NCI-H2227 (cell line): ENCODE results near the gene HIBADH.

Source experiments
- DNase-seq: peaks from one replicate; lab custom pipeline; 2025; ENCODE audit not compliant: unreplicated experiment; lab: John Stamatoyannopoulos, UW

The HIBADH gene

DNA sequence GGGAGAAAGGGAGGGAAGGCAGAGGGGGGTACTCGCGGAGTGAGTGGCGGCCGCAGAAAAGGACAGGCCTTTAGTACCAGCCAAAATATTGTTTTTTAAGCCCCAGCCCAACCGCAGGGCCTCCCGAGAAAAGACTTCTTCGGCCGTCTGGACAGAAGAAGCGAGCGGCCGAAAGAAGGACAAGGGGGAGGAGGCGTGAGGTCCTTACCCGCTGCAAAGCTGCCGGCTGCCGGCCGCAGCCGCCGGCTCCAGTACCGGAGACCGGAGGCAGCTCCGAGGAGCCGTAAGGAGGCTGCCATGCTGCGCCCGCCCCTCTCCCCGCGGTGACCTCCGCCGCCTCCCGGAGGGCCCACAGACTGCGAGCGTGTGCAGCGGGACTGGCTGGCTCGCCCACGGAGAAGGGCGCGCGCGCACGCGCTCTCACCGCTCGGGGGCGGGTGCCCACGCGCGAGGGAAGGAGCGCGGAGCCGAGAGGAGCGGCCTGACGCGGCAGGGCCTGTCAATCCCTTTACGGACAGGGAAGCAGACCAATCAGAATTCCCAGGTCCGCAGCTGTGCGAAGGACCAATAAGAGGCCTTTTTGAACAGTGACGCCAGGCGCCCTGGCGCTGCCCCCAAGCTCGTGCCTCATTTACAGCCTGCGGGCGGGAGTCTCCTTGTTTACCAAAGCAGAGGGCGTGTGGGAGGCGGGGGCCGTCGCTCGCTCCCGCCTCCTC, at the start of gene HIBADH:
Gene HIBADH (minus strand): TSS at position 394 of the 716 bp plus-strand sequence. CDS start 95 bp downstream, at position 299.
- DNase-seq, result peak; percentile 97

DNA sequence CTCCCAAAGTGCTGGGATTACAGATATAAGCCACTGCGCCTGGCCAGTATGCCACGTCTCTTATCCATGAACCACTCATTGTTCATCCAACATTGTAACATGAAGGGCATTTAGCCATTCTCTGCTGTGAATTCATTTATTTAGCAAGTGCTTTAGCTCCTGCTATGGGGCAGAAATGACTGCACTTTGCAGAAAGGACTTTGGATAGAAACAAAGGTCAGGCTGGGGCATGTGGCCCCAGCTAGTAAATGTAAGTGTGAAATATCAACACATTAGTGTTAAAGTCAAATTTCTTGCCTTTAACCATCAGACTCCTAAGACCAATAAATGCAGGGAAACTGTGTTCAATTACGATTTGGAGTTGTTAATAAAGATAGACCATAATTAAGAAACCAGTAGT, 49.5 kb upstream of the HIBADH start:
- no peak for DNase-seq

DNA sequence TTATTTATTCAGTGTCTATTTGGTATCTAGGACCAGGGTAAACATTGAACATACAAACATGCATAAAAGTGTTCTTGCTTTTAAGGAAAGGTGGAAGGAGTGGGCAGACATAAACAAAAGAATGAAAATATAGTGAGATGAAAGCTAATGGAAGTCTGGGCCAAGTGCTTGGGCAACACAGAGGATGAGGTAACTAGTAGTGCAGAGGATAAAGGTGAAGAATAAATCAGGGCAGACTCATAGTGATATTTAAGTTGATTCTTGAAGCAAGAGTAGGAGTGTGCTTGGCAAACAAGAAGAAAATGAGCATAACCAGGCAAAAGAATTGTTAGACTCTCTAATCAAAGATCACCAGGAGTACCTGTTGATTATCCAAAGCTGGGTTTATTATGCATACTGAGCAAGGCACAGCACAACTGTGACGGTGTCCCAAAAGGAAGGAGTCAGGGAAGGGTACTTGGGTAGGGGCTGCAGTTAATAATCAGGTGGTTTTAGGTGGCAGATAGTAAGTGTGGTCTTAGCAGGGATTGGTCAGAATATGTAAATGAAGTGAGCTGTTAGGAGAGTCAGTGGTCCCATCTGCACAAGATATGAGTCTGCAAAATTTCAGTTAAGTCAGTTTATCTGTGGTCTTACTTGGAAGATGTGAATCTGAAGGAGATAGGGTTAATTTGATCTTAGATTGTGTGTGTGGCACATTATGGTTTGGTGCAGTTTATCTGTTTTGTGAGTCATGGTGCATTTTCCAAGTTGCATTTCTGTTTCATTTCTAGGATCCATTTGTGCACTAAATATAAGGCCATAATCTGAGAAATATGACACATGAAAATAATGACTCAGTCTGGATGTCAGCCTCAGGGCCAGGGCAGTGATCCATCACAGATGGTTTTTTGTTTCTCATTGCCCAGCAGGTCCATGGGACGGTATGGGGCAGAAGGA, 46.7 kb upstream of the HIBADH start:
- no peak for DNase-seq

DNA sequence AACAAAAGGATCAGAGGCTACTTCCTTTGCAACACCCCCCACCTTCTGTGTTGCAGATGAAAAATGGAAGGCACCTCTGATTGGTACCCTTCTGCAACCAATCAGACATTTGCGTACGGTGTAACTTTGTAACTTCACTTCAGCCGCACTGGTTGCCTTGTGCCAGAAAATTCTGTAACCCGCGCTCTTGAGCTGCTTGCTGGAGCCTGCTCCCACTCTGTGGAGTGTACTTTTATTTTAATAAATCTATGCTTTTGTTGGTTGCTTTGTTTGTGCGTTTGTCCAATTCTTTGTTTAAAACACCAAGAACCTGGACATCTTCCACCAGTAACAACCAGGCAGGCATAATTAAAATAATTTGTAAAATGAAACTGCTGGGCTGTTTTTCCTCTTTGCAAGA, 45.8 kb upstream of the HIBADH start:
- no peak for DNase-seq

DNA sequence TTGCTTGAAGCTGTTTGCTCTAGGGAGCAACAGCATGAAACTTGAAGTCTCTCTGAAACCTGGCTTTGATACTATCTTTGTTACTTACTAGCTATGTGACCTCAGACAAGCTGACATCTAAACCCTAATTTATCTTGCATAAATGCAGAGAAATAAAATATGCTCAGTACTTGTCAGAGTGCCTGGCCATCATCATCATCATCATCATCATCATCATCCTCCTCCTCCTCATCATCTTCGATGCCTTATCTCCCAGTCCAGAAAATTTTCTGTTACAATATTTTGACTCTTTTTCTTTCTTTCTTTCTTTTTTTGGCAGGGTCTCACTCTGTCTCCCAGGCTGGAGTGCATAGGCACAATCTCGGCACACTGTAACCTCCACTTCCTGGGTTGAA, 42.5 kb upstream of the HIBADH start:
- DNase-seq, result no peak

DNA sequence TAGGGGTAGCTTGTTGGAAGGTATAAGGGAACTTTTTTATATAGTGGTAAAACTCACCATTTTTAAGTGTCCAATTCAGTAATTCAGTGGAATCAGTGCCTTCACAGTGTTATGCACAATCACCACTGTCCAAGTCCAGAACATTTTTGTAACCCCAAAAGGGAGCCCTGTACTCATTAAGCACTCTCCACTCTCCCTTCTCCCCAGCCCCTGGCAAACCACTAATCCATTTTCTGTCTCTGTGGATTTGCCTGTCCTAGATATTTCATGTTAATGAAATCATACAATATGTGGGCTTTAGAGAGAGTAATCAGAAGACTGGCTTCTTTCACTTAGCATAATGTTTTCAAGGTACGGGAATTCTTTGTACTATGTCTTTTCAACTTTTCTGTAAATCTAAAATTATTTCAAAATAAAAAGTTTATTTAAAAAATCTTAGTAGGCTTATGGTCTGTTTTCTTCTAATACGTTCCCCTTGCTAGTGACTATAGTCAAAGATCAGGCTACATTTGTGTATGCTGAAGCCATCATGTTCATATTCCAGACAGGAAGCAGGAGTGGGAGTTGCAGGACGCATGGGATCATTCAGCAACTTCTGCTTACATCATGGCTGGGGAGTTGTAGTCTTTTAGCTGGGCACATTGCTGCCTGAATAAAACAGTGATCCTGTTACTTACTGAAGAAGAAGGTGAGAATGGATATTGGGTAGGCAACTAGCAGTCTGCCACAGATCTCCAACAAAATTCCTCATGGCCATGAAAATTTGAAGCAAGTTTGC, 41.9 kb upstream of the HIBADH start:
- no peak for DNase-seq

DNA sequence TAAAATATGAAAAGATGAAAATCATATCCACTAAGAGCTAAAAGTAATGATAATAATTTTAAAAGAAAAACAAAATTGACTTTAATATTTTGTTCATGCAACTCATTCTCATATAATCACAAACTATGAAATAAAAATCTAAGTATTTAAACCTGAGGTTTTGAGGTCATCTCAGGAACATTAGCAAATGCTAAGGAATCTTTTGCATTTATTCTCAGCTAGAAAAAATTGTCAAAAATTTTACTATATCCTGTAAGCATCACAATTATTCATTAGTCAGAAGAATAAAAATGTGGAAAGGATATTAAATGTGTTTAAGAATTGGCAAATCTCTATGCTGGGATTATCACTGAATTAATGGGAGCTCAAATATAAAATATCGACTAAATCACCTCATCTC, 40.5 kb upstream of the HIBADH start:
- DNase-seq, result no peak

DNA sequence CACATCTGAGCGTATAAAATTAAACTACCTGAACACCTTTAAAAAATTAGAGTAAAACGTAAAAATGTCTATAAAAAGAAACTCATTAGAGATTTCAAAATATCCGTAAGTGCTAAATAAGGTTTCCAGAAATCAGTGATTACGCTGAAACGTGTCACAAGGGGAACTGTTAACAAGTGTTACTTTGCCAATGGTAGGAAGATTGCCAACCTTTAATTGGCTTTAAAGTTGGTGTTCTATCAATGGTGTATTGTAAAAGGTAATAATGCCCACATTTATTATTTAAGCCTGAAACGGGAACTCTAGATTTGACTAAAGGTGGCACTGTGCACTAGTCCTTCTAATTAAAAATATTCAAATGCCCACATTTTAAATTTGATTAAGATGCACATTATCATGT, 37.8 kb upstream of the HIBADH start:
- DNase-seq, result no peak

DNA sequence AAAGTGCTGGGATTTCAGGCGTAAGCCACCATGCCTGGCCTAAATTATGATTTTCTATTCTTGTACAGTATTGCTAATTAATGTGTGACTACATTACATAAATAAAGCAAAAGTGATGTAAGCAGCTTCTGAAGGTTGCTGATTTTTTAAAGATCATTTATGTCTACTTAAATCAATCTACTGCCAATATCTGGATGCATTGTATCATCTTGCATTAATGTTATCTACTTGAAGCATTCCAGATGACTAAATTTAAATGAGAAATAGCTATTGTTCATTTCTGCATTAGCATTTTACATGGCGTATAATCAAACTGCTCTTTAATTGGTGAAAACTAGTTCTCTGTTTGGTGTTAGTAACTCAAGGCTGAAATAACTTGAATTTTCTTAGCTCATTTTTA, 37.1 kb upstream of the HIBADH start:
- no peak for DNase-seq

DNA sequence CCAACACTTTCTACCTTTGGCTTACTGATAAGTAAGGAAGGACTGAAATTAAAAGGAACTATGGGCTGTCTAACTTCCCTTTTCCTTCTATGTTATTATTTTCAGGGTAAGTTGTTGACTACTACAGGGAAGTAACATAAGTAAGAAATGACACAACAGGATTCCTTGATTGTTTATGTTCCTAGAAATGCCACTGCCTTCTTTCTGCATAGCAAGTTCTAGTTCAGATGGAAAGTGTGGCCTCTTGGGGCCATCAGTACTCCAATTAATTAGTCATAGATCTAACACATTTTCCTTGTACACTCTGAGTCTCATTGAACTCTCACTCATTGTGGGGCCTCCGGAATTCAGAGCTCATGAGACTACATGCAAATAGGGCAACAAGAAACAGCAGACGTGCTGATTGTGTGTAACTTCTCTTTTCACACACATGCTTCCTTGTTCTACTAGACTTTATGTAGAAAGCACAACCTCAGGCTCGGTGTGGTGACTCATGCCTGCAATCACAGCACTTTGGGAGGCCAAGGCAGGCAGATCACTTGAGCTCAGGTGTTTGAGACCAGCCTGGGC, 35.3 kb upstream of the HIBADH start:
- DNase-seq, result no peak

DNA sequence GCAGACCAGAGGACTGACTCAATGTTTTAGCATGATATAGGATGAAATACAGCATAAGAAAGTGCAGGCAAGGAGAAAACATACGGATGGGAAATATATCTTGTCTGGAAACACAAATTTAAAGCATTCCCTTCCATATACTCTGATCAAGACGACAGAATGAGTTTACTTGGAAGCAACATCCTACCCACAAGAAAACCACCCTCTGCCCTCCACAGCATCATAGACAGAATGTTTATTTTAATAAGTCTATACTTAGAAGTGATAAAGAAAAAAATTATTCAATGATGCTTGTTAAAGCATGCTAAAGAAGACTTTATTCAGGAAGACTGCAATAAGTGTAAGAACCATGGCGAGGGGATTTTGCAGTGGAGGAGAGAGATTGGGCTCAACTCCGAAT, 32.4 kb upstream of the HIBADH start:
- no peak for DNase-seq

DNA sequence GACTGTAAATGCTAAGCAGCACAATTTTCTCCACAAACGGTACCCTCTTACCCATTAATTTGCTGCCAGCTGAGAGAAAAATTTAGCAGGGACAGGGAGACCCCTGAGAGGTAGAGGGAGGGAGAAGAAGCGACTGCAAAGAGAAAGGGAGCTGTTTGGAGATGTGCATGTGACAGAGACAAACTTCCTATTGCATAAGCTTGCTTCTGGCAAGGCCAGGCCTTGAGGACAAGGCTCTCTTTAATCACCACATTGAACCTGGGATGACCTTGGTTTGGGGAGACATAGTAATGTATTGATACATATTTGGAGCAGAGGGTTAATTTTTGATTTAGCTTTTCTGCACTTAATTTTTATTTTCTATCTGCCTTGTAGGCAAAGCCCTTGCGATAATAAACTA, 31.1 kb upstream of the HIBADH start:
- DNase-seq, result no peak

DNA sequence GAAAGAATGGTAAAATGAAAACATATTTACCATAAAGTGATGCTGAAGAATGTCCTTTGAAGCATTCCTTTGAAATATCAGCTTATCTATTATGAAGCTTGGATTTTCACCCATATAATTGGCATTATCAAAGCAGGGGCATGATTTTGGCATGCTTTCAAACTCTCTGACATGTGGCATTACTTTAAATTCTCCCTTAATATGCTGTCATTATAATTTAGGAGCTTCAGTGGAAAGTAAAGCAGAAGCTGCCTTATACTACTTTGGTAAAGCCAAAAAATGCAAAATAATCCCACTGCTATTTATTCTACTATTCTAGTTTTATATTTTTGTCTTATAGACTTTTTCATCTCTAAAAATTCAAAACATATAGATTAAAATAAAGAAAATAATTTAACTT, 28.0 kb upstream of the HIBADH start:
- no peak for DNase-seq

DNA sequence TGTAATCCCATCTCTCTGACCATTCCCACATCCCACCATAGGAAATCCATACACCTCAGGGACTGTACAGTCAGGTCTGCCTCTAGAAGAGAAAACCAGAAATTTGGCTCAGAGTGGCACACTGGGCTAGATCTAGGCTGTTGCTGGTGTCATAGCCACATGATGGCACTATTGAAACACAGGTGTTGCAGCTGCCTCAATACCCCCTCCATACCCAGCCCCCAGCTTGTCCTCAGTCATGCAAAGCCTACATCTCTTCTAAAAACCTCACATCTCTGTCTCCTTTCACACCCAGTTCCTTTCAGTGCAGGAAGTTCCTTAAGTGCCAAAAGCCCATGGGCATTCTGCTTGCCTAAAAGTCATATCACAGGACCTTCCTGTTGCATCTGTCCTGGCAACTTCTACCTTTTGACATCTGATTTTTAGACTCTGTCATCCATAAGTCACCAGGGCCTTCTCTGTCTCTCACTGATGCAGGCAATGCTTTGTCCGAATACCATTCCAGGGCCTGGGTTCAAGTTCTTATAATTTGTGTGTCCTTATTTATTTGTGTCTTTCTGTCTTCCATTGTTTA, 27.0 kb upstream of the HIBADH start:
- DNase-seq, result no peak

DNA sequence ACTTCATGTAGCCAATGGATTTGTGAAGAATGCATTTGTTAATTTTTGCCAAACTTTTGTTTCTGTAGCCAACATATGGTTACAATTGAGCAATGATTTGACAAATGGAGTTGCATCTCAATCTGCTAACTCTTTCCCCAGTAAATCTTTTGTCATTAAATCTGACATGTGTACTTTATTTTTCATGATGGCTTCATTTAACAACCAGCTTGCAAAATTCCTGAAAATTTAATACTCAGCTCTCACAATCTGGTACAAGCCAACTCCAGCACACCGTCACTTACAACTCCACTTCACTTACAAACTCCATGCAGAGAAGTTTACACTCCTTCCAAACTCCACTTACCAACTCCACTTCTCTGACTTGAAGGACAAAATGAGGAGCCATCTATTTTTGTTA, 26.5 kb upstream of the HIBADH start:
- no peak for DNase-seq

DNA sequence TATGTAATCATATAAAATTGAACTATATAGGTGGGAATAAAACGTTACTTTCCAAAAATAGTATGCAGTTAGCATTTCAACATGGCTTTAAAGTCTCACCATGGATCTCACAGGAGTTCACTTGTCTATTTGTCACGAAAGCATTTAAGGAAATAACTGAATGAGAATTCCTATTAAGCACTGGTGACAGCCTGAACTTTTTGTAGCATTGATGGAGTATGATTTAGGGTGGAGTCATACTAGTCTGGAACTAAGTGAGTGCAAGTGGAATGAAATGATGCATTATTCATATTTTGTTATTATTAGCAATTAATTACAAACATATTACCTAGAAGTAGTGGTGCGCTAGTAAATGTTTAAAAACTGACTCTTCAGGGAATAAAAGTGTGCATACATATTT, 26.0 kb upstream of the HIBADH start:
- DNase-seq, result no peak

DNA sequence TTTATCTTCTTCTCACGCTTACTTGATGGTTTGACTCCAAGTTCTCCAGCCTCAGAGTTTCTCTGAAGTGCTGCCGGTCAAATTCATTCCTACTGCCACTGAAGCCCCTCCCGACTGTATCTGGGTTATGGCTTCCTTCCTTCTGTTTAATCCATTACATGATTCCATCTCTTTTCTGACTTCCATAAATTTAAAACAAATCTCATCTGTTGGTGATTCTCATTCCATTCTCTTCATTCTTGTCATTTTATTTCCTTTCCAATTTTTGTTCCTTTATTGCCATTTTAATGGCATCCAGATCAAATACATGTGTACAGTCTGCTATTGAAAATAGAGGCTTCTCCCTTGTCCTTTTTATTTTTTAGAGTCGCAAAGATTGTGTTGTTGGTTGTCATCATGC, 25.4 kb upstream of the HIBADH start:
- DNase-seq, result no peak

DNA sequence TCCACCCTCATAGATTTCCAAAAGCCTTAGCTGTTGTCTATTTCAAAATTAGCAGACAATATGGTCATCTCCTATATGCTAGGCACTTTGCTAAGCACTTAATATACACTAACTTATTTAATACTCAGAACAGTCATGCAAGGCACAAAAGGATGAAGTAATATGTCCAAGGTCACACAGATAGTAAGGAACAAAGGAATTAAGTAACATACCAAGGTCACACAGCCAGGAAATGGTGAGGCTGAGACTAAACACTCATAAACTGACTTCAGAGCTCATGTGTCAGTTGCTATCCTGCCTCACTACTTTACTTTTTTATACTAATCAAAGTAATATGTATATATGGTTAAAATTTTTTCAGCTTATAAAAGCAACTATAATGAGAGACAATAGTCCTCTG, 23.6 kb upstream of the HIBADH start:
- DNase-seq, result no peak

DNA sequence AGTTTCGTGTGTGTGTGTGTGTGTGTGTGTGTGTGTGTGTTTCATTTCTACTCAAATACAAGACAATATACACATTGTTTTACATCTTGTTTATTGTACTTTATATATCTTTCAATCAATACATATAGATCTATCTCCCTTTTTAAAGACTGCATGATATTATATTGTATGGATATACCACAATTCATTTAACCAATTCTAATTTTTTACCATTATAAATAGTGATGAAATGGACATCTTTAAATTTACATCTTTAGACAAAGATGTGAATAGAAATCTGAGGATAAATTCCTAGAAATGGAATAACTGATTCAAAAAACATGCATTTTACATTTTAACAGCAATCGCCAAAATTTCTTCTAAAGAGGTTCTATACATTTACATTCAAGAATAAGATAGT, 23.2 kb upstream of the HIBADH start:
- no peak for DNase-seq

DNA sequence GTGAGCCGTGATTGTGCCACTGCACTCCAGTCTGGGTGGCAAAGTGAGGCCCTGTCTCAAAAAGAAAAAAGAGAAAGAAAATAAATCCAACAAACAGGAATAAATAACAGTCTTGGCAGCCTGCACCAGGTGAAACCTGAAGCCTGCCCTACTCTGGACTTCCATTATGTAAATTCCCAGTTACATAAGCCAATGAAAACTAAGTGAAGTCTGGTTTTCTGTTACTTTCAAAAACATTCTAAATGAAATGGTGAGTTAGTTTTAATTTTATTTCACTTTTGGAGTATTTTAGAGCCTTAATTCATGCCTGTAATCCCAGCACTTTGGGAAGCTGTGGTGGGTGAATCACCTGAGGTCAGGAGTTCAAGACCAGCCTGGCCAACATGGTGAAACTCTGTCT, 22.5 kb upstream of the HIBADH start:
- no peak for DNase-seq

DNA sequence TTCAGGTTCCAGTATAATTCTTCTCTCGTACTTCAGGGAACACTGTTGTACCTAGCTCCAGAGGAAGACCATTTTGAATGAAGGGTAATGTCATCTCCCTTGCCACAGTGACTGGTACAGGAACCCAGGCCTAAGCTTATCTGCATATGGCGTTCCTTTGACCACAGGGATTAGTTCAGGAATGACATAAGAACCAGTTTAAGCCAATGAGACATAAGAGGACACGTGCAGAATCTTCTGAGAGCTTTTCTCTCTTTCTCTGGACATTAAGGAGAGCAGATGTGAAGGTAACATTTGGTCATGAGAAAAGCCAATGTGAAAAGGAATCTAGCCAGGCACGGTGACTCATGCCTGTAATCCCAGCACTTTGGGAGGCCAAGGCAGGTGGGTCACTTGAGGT, 21.8 kb upstream of the HIBADH start:
- no peak for DNase-seq
